Large intestine (tissue), 3 donors: ENCODE data around the gene RARG. TPM values are rescaled to one million over a fixed set of nuclear protein-coding genes. Genes with fewer than 3 reads are reported as not detected.

Experiments
- DNase-seq, 2 donors: peaks; one replicate each; pipeline versions ENCODE4 v3.0.0 to v3.0.0-alpha.2; 2013
- H3K27ac ChIP-seq: one replicate; pipeline ENCODE4 v1.5.1; 2013; ENCODE audit warnings: low read length
- H3K27me3 ChIP-seq: 2 replicates; pipeline ENCODE4 v1.6.1; 2013; ENCODE audit warnings: low read length; ENCODE audit not compliant: control insufficient read depth, insufficient read depth
- H3K36me3 ChIP-seq: 2 replicates; pipeline ENCODE4 v1.6.1; 2013; ENCODE audit warnings: low read length; ENCODE audit not compliant: control insufficient read depth, insufficient read depth
- H3K4me1 ChIP-seq: one replicate; pipeline ENCODE4 v1.6.1; 2013; ENCODE audit warnings: low read length; ENCODE audit not compliant: control insufficient read depth, insufficient read depth
- H3K4me3 ChIP-seq: one replicate; pipeline ENCODE4 v1.5.1; 2013; ENCODE audit warnings: low read length
- H3K9me3 ChIP-seq: one replicate; pipeline ENCODE4 v1.6.1; 2013; ENCODE audit warnings: mild to moderate bottlenecking, low read depth, low read length, moderate library complexity; ENCODE audit not compliant: control insufficient read depth
- WGBS: methylation state at CpG from one replicate; pipeline ENCODE4 v1.1.5; 2013; ENCODE audit warnings: low lambda C conversion rate; ENCODE audit not compliant: insufficient coverage; 5-methylcytosine and 5-hydroxymethylcytosine counted together
- polyA plus RNA-seq: library from polyadenylated mRNA; unstranded; fragments of 120-200 nt; gene quantifications from one replicate; pipeline ENCODE4 v1.2.1, GENCODE V29; 2013

Gene RARG
- polyA plus RNA-seq, 1 donor, result 11.6 TPM

GRCh38 chr12:53200107-53200457 lies 31.9 kb downstream of the RARG start:
- Histone ChIP-seq H3K4me3 (no peak overlapping the region), H3K27ac (no peak overlapping the region), H3K36me3 (no peaks in the 10 kb centered on the region), H3K4me1 (peaks cover 4% of the 10 kb centered on the region), H3K27me3 (peaks cover 5% of the 10 kb centered on the region), H3K9me3 (peaks cover 4% of the 10 kb centered on the region)
- WGBS, result no CpG with 5 or more reads among the region's 2 CpGs
- DNase-seq, result no peak

DNA sequence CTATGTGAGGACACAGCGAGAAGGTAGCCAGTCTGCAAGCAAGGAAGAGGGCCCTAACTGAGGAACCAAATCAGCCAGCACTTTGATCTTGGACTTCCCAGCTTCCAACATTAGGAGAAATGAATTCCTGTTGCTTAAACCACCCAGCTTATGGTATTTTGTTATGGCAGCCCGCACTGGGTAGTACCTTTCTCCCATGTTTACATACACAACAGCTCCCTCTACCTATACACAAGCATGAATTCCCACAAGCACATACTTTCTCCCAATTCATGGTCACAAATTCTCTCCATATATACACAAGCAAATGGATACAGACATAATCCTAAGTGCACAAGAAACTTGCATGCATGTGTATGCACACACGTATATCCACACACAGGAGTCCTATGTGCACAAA lies 32.3 kb downstream of the RARG start:
- Histone ChIP-seq H3K27ac (no peak overlapping the region), H3K27me3 (peaks cover 5% of the 10 kb centered on the region), H3K9me3 (peaks cover 4% of the 10 kb centered on the region), H3K4me1 (peaks cover 4% of the 10 kb centered on the region), H3K36me3 (no peaks in the 10 kb centered on the region), H3K4me3 (no peak overlapping the region)
- 86% methylated on average over 1 of the region's 3 CpGs for WGBS
- DNase-seq, result no peak

DNA sequence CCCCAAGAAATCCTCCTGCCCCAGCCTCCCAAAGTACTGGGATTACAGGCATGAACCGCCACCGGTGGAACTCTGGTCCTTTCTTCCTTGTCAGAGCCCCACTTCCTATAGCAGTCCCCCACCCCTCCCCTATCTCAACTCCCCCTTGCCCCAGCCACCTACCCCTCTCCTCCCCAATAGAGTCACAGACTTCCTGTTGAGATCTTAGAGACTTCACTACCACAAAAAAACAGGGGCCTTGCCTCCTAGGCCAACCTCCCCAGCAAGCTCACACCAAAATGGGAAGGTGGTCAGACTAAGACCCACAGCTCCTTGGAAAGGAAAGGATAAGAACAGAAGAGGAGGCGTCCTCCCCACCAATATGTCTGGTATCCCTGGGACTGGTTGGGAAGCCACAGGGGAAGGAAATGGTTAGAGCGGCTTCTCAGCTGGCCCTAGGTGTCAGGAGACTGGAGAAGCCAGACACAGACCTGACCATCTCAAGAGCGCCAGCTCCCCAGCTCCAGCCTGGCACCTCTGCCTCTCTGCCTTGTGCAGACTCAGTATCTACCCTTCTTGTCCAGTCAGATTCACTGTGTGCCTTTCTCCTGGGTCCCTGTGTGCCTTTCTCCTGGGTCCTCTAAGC lies 33.4 kb downstream of the RARG start:
- Histone ChIP-seq H3K4me1 (peaks cover 4% of the 10 kb centered on the region), H3K36me3 (no peaks in the 10 kb centered on the region), H3K27me3 (peaks cover 5% of the 10 kb centered on the region), H3K9me3 (peaks cover 4% of the 10 kb centered on the region), H3K4me3 (no peak overlapping the region), H3K27ac (no peak overlapping the region)
- WGBS, result no CpG with 5 or more reads among the region's 5 CpGs
- no peak for DNase-seq

DNA sequence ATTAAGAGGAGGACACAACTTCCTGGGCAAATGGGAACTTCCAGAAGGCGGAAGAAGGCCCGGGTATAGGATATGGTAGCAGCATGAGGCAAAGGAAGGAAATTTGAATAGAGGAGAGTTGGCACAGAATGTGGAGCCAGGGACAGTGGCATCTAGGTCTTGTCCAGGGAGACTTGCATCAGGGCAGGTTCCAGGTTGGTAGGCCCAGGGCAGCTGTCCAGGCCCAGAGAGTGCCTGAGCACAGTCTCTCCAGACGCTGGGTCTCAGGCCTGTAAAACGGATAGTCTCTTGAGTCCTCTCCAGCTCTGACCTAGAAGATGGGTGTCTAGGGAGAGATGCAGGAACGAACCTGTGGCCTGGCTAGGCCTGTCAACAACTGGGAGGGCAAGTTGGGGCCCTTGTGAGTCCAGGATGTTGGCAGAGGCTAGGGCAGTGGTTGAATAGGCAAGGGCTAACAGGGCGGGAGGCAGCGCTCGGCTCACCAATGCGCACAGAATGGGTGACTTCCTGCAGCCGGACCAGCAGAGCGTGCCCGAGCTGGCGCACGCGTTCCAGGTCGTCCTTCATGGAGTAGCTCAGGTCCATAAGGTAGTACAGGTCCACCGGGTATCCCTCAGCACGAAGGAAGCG lies 34.9 kb downstream of the RARG start:
- Histone ChIP-seq H3K4me3 (no peak overlapping the region), H3K36me3 (peaks cover 6% of the 10 kb centered on the region), H3K27me3 (peaks cover 5% of the 10 kb centered on the region), H3K9me3 (peaks cover 4% of the 10 kb centered on the region), H3K4me1 (peaks cover 4% of the 10 kb centered on the region), H3K27ac (no peak overlapping the region)
- 80% methylated on average over 3 of the region's 19 CpGs for WGBS
- no peak for DNase-seq

DNA sequence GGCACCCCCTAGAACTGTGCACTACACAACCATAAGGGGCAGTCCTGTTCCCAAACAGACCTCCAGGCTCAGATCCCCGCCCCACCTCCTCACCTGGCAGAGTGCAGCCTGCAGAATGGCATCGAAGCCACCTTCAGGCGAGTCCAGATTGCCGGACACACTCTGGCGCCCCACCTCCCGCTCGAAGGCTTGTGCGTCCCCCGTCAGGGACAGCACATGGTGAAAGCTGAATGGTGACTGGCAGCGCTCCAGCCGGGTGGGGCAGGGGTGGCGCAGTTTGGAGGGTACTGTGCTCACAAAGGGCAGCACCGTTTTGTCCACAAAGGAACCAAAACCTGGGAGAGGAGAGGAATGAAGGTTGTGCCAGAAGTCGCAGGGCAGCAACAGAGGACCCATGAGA lies 35.5 kb downstream of the RARG start:
- Histone ChIP-seq H3K27me3 (peaks cover 5% of the 10 kb centered on the region), H3K27ac (no peak overlapping the region), H3K9me3 (peaks cover 4% of the 10 kb centered on the region), H3K36me3 (peaks cover 8% of the 10 kb centered on the region), H3K4me1 (peaks cover 2% of the 10 kb centered on the region), H3K4me3 (no peak overlapping the region)
- DNase-seq, result no peak
- no CpG with 5 or more reads among the region's 14 CpGs for WGBS

- Histone ChIP-seq H3K4me1 (no peaks in the 10 kb centered on the region), H3K27me3 (peaks cover 5% of the 10 kb centered on the region), H3K9me3 (peaks cover 4% of the 10 kb centered on the region), H3K4me3 (no peak overlapping the region), H3K36me3 (peaks cover 14% of the 10 kb centered on the region), H3K27ac (no peak overlapping the region)
- 57% methylated on average over 1 of the region's 10 CpGs for WGBS
- DNase-seq, result no peak
Observed at GRCh38 chr12:53195516-53196420, 36.2 kb downstream of the RARG start.

- Histone ChIP-seq H3K27ac (no peak overlapping the region), H3K4me1 (peaks cover 5% of the 10 kb centered on the region), H3K9me3 (peaks cover 4% of the 10 kb centered on the region), H3K27me3 (peaks cover 5% of the 10 kb centered on the region), H3K36me3 (peaks cover 15% of the 10 kb centered on the region), H3K4me3 (no peak overlapping the region)
- WGBS, result no CpG with 5 or more reads among the region's 1 CpG
- DNase-seq, result no peak
Observed at GRCh38 chr12:53194973-53195372, 37.0 kb downstream of the RARG start.

DNA sequence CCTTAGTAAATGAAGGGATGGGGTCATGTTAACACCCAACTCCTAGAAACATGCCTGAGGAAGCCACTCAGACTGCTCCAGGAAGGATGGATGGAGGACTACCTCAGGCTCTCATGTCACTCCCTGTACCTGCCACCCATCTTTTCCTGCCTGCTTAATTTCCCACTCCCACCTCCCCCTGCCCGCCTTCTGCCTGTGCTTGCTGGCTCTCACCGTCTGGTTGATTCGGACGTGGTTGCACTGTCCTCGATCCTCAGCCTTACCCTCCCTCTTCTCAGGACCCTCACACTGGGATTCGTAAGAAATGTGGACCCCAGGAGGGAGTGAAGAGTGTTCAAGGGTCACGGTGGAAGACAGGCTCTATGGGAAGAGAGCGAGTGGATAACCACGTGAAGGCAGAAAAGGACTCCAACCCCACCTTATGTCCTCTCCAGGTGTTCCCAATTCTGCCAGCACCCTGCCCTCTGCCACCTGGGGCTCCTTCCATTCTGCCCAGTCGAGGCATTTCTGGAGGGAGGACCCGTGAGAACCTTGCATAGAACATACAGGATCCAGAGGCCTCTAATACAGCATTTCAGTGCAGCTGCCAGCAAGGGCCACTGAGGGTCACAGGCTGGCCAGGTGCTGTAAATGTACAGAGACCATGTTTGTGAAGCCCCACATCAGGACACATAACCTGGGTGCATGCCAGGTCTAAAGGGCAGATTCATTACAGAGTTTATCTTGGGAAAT lies 37.9 kb downstream of the RARG start:
- Histone ChIP-seq H3K36me3 (peaks cover 18% of the 10 kb centered on the region), H3K4me1 (peaks cover 6% of the 10 kb centered on the region), H3K27me3 (peaks cover 5% of the 10 kb centered on the region), H3K9me3 (peaks cover 4% of the 10 kb centered on the region), H3K4me3 (no peak overlapping the region), H3K27ac (no peak overlapping the region)
- no peak for DNase-seq
- WGBS, result 60% methylated on average over 3 of the region's 11 CpGs

DNA sequence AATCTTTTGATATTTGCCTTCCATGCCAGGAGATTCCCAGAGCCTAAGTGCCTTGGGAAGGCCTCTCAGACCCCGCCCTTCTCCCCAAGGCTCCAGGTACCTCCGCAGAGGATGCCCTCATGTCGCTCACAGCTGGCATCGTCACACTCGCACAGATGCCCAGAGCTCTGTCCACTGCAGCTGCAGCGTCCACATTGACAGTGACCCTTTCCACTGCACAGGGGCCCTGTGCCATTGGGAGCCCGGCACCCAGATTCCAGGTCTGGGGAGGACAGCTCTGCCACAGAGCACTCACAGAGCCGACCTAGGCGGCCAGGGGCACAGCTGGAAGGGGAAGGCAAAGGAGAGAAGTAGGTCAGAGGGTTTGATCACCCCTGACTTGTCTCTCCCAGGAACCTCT lies 39.0 kb downstream of the RARG start:
- peaks cover 29% of the 10 kb centered on the region for H3K36me3 ChIP-seq
- no peak for DNase-seq
- peaks cover 3% of the 10 kb centered on the region for H3K27me3 ChIP-seq
- H3K4me3 ChIP-seq, result no peak overlapping the region
- no peak overlapping the region for H3K27ac ChIP-seq
- H3K9me3 ChIP-seq, result peaks cover 4% of the 10 kb centered on the region
- WGBS, result no CpG with 5 or more reads among the region's 9 CpGs
- peaks cover 6% of the 10 kb centered on the region for H3K4me1 ChIP-seq

DNA sequence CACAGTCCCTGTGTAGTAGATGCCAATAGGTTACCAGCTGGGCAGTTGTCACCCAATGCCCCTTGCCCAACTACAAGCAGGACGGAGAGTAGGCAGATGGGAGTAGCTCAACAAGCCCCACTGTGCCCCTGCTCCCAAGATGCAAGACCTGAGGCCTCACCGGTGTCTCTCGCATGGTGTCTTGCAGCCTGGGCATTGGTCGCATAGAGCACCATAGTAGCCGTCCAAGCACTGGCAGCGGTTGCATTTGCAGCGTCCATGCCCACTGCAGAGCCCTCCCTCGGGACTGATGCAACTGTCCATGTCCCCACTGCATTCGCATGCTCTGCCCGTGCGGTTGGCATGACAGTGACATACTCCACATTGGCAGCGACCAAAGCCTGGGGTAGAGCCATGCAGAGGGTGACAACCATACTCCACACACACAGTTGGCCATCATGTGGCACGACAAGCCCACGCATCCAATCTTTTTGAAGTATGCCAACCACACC lies 39.4 kb downstream of the RARG start:
- whole genome bisulfite sequencing, result no CpG with 5 or more reads among the region's 14 CpGs
- H3K9me3 ChIP-seq, result peaks cover 3% of the 10 kb centered on the region
- H3K36me3 ChIP-seq, result peaks cover 34% of the 10 kb centered on the region
- H3K27ac ChIP-seq, result no peak overlapping the region
- no peak for DNase-seq
- no peaks in the 10 kb centered on the region for H3K27me3 ChIP-seq
- H3K4me1 ChIP-seq, result peaks cover 6% of the 10 kb centered on the region
- H3K4me3 ChIP-seq, result no peak overlapping the region
